Stimulated activated CD8-positive, alpha-beta memory T cell treated with anti-CD3 and anti-CD28 coated beads, Interleukin-12 subunit alpha, Interleukin-12 subunit beta, amount 100 ng/mL, for 1 hour (primary cell): ENCODE measurements around the gene OR8B3.
"Not testable (repeated sequence)": the region's sequence is repeated elsewhere in the genome, so short reads cannot be mapped to it uniquely, and the experiment has no call there.

Experiments
- DNase-seq: peaks from one replicate; pipeline ENCODE4 v3.0.0-alpha.2; 2020; ENCODE audit warnings: low read depth

OR8B3 gene

DNA sequence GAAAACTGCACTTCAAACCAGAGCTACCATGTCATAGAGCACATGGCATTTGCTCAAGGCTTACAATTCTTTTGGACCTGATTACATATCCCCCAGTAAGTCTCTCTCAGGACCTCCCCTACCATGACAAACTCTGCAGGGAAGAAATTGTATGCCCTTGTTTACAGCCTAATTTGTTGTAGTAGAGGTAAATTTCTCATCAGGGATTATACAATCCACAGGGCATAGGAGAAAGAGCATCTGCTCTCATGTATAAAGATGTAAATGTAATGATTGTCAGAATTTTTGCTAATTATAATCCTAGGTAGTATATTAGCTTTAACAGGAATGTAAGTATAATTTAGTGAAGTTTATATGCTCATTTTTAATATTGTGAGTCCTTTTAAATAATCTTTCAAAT is at the start of gene OR8B3:
TSS of gene OR8B3 (minus strand) at position 101 of the 400 bp plus-strand sequence. CDS start 1,673 bp downstream, outside the sequence.
- DNase-seq, result no peak

DNA sequence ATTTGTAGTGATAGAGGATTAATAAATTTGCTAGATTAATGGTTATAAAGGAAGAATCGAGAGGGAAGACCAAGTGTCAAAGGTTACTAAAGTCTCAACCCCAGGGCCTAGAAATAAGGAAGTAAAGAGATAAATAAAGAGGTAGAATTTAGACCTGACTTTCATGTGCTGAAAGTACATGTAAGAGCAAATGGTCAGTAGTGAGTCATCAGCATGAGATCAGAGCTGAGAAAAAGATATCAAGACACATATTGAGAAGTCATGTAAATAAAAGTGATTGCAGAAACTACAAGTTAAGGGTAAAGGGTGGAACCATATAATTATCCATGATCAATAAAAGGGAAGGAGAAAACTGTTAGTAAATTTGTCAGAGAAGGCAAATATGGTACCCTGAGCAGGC is 48.1 kb upstream of the OR8B3 start:
- DNase-seq, result no peak

GRCh38 chr11:124445646-124446150 is 46.9 kb upstream of the OR8B3 start, which contains the start of gene OR8B8:
Gene OR8B8 (minus strand): TSS chr11:124445696. CDS start chr11:124441085, 4,611 bp downstream.
- no peak for DNase-seq

- no peak for DNase-seq
Observed at GRCh38 chr11:124442847-124443246, 44.0 kb upstream of the OR8B3 start.

GRCh38 chr11:124442442-124442841 is 43.6 kb upstream of the OR8B3 start:
- DNase-seq, result no peak

DNA sequence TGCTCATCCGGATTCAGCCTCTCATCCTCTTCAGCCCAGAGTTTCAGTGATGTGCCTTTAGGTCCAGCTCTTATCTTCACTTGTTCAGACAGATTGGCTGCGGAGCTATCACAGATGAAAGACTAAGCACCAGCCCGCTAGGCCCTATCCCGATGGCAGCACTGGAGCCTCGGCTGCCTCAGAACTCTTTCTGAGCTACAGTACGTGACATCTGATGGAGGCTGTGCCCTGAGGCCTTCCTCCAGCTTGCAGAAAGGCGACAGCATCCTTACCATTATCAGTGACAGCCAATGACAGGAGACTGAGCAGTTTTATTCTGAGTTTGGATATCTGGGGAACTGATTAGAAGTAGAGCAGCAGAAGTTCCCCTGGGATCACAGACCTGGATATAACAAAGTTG is 42.7 kb upstream of the OR8B3 start:
- no peak for DNase-seq

- DNase-seq, result no peak
Observed at GRCh38 chr11:124441081-124441480, 42.3 kb upstream of the OR8B3 start.

- DNase-seq, result no peak
Observed at GRCh38 chr11:124440608-124441007, 41.8 kb upstream of the OR8B3 start.

GRCh38 chr11:124434699-124435098 is 35.9 kb upstream of the OR8B3 start:
- DNase-seq, result no peak

DNA sequence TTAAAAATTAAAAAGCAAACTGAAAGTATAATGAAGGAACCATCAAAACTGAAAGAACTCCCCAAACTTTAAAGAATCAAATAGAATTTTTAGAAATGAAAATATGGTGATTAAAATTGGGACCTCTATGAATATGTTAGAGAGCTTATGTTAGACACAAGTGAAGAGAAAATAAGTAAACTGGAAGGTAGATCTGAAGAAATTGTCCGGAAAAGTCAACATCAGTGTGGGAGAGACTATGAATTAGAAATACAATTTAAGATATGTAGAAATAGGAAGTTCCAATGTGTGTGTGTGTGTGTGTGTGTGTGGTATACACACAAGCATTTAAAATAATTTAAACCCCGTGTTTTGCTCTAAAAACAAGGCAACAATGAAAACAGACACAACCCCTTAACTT is 30.8 kb upstream of the OR8B3 start:
- no peak for DNase-seq

DNA sequence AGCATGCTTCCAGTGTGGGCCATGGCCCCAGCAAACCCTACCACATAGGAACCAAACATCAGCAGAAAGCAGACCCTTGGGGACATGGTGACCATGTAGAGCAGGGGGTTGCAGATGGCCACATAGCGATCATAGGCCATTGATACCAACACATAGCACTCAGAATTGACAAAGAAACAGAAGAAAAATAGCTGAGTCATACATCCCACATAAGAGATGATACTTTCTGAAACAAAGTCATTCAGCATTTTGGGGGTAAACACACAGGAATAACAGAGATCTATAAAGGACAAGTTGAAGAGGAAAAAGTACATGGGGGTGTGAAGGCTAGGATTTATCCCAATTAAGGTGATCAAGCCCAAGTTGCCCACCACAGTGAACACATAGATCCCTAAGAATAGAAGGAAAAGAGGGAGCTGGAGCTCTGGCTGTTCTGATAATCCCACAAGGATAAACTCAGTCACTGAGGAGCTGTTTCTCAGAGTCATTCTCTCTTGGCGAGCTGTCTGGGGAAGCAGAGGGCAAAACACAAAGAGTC is 25.6 kb upstream of the OR8B3 start, which contains the start of gene OR8B4:
TSS of gene OR8B4 (minus strand) at position 488 of the 538 bp plus-strand sequence. CDS start at position 488, 0 bp downstream.
- no peak for DNase-seq

DNA sequence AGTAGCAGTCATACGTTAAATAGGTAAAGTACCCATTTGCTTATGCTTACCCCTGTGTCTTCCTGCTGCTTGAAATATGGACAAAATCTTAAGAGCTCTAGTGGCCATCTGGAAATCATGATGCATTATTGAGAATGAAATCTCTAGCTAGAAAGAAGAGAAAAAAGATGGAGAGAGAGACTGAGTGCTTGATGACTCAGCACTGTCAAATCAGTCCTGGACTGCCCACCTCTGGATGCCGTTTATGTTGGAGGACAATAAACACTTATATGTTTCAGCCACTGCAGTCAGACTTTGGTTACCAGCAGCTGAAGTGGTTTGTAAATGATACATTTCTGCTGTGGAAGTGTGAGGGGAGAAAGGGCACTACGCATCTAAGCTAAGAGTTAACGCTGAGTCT is 22.2 kb upstream of the OR8B3 start:
- no peak for DNase-seq

- no peak for DNase-seq
Observed at GRCh38 chr11:124415356-124415923, 16.6 kb upstream of the OR8B3 start.

DNA sequence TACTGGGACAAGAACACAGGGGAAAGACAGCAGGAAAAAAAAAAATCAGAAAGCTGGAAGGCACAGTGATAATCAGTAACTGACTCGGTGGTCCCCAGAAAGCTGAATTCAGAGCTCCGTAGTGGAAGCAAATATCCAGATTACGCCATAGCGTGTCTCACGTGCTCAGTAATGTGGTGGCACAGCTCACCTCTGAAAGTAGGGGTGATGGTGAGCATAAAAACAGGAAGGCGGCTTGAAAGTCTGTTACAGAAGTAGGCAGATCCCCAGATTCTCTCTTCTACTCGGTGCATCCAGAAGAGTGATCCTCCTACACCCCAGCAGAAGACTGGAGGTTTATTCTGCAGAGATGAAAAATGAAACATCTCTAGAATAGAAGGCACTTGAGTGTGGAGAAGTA is 11.1 kb upstream of the OR8B3 start:
- DNase-seq, result no peak

DNA sequence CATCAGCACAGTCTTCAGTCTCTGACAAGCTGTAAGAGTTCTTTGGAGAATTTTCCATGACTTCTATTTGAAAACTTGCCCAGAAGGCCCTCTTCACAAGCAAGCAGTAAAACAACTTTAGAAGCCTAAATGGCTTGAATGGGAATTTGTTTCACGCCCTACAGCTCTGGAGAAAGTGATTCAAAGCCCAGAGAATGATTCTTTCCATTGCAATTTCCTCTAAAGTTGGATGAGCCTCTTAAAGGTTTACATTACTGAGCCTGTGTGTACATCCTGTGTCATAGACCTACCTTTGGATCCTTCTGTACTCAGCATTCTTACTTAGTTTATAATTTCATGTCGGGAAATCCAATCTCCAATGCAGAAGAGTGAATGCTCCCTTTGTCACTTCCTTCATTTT is 6.8 kb upstream of the OR8B3 start:
- no peak for DNase-seq

DNA sequence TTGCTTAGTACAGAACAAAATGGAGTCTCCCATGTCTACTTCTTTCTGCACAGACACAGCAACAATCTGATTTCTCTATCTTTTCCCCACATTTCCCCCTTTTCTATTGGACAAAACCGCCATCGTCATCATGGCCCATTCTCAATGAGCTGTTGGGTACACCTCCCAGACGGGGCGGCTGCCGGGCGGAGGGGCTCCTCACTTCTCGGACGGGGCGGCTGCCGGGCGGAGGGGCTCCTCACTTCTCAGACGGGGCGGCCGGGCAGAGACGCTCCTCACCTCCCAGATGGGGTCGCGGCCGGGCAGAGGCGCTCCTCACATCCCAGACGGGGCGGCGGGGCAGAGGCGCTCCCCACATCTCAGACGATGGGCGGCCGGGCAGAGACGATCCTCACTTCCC is 4.4 kb upstream of the OR8B3 start:
- not testable (repeated sequence) for DNase-seq

DNA sequence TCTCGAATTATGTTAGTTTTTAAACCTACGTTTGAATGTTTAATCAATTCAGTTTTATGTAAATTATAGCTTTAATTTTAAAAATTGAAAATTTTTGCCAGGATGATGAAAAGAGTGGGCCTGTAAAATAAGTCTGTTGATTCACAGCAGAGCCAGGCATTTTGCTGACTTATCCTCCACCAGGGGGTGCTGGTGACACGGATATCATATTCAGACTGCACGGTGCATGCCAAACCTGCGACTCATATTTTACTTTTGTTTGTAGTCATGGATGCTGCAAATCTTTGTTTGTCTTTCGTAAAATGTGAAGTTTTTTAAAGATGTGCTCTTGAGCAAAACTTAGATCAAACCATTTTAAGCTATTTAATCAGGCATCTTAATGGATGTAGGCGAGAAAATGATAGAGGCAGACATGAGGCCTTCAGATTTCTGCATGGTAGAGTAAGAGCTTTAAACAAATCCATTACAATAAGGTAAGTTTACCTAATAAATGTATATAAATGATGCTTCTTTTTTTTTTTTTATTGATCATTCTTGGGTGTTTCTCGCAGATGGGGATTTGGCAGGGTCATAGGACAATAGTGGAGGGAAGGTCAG is 3.6 kb upstream of the OR8B3 start:
- DNase-seq, result peak; percentile 14

DNA sequence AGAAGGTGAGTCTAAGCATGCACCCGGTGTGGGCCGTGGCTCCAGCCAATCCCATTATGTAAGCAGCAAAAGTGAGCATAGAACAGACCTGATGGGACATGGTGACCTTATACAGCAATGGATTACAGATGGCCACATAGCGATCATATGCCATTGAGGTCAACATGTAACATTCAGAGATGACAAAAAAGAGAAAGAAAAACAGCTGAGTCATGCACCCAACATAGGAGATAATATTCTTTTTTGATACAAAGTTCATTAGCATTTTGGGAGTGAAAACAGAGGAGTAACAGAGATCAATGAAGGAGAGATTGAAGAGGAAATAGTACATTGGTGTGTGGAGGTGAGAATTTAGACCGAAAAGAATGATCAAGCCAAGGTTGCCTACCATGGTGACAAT is 2.0 kb downstream of the OR8B3 start:
- not testable (repeated sequence) for DNase-seq

GRCh38 chr11:124394408-124394807 is 4.4 kb downstream of the OR8B3 start:
- no peak for DNase-seq

- no peak for DNase-seq
Observed at GRCh38 chr11:124384399-124384798, 14.4 kb downstream of the OR8B3 start, which contains the start of gene OR8B2. Gene OR8B2 (minus strand): TSS chr11:124384499. CDS start chr11:124383343, 1,156 bp downstream.

DNA sequence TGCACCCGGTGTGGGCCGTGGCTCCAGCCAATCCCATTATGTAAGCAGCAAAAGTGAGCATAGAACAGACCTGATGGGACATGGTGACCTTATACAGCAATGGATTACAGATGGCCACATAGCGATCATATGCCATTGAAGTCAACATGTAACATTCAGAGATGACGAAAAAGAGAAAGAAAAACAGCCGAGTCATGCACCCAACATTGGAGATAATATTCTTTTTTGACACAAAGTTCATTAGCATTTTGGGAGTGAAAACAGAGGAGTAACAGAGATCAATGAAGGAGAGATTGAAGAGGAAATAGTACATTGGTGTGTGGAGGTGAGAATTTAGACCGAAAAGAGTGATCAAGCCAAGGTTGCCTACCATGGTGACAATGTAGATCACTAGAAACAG is 16.0 kb downstream of the OR8B3 start:
- not testable (repeated sequence) for DNase-seq

DNA sequence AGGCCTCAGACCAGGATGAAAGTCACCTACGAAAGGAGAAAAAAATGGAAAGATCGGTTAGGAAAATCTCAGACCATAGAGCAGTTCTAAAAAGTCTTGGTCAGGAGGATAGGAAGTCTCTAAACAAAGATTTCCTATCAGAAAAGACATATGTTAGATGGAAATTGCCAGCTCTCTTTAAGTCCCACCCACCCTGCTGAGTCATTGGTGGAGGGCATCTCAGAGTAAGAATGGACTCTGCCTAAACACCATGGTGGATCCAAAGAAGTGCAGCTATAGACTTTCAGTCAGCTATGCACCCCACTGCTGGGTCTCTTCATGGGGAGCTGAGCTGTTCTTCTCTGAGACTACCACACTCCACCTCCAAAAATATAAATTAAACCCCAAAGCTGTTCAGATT is 18.2 kb downstream of the OR8B3 start:
- no peak for DNase-seq

- no peak for DNase-seq
Observed at GRCh38 chr11:124376280-124376679, 22.5 kb downstream of the OR8B3 start.
